Measurements from ENCODE around the gene GALE.

GRCh38 chr1:23800400-23801337 lies at the start of gene GALE:
- TF ChIP-seq CTCF (IDR thresholded peaks at IDR 0.05) (no peak), POLR2A (IDR thresholded peaks at IDR 0.05) (peak in 1 of 2 donors; percentile 80)
